PC-9 (cell line): ENCODE results near the gene AKAP5. TPM values are rescaled to one million over a fixed set of nuclear protein-coding genes. Genes with fewer than 3 reads are reported as not detected.

Source experiments
- BruUV-seq: library from RNA; stranded (reverse); fragments of 400-500 nt; replicated peaks from 2 replicates; lab custom pipeline; 2021; lab: Mats Ljungman, UMichigan
- CTCF ChIA-PET: fragments of 300-600 bp; sonication (Branson Sonifier 250); formaldehyde crosslinking; loops from one replicate; lab custom pipeline; 2022; ENCODE audit warnings: antibody characterized with exemption; lab: Charles Lee
- POLR2A ChIA-PET: fragments of 300-600 bp; sonication (Branson Sonifier 250); formaldehyde crosslinking; loops from one replicate; lab custom pipeline; 2022; ENCODE audit warnings: antibody characterized with exemption; ENCODE audit not compliant: unreplicated experiment; lab: Charles Lee
- DNase-seq, 2 experiments: peaks; one replicate each; pipeline versions ENCODE4 v3.0.0 to v3.0.0-alpha.2; 2015 to 2022; ENCODE audit warnings: mixed read lengths in 1 of 2
- H2AFZ ChIP-seq: fragments of 200-600 bp; sonication (generic); 2 replicates; pipeline ENCODE4 v1.8.1; 2017; ENCODE audit warnings: antibody characterized with exemption
- H3F3A ChIP-seq: fragments of 200-600 bp; sonication (generic); 2 replicates; pipeline ENCODE4 v1.8.1; 2017; ENCODE audit warnings: antibody characterized with exemption, mild to moderate bottlenecking, low read depth; ENCODE audit not compliant: insufficient read depth
- H3K27ac ChIP-seq: fragments of 200-600 bp; sonication (generic); 2 replicates; pipeline ENCODE4 v1.6.1; 2016; ENCODE audit warnings: mixed run types
- H3K27me3 ChIP-seq: fragments of 200-600 bp; sonication (generic); 2 replicates; pipeline ENCODE4 v1.6.1; 2016; ENCODE audit warnings: low read depth, mixed run types; ENCODE audit not compliant: insufficient read depth
- H3K36me3 ChIP-seq: fragments of 200-600 bp; sonication (generic); 2 replicates; pipeline ENCODE4 v1.6.1; 2016; ENCODE audit warnings: low read depth, mixed run types
- H3K4me1 ChIP-seq: fragments of 200-600 bp; sonication (generic); replicated peaks from 2 replicates; pipeline ENCODE4 v1.6.1; 2016; ENCODE audit warnings: mixed run types; ENCODE audit not compliant: insufficient read depth
- H3K4me2 ChIP-seq: fragments of 200-600 bp; sonication (generic); 2 replicates; pipeline ENCODE4 v1.6.1; 2017; ENCODE audit warnings: mixed run types
- H3K4me3 ChIP-seq: fragments of 200-600 bp; sonication (generic); 2 replicates; pipeline ENCODE4 v1.6.1; 2016; ENCODE audit warnings: mixed run types
- H3K79me2 ChIP-seq: fragments of 200-600 bp; sonication (generic); 2 replicates; pipeline ENCODE4 v1.6.1; 2017; ENCODE audit warnings: low read depth, mixed run types
- H3K9me2 ChIP-seq: fragments of 200-600 bp; sonication (generic); 2 replicates; pipeline ENCODE4 v1.8.1; 2017; ENCODE audit warnings: mild to moderate bottlenecking; ENCODE audit not compliant: insufficient read depth
- H3K9me3 ChIP-seq: fragments of 200-600 bp; sonication (generic); 2 replicates; pipeline ENCODE4 v1.8.1; 2016; ENCODE audit warnings: low read depth; ENCODE audit not compliant: insufficient read depth
- H4K20me1 ChIP-seq: fragments of 200-600 bp; sonication (generic); 2 replicates; pipeline ENCODE4 v1.8.1; 2017; ENCODE audit not compliant: insufficient read depth
- CTCF ChIP-seq: fragments of 200-600 bp; sonication (generic); conservative IDR thresholded peaks from 2 replicates; pipeline ENCODE4 v1.6.1; 2017; ENCODE audit warnings: mixed run types, antibody characterized with exemption, mild to moderate bottlenecking, moderate library complexity
- EZH2 ChIP-seq: fragments of 200-600 bp; sonication (generic); IDR thresholded peaks from 2 replicates; pipeline ENCODE4 v1.8.0; 2017; ENCODE audit warnings: antibody characterized with exemption, low read depth
- intact Hi-C: fragments of 100-400 bp; cut with micrococcal nuclease; formaldehyde crosslinking; loops from one replicate; pipeline ENCODE4 v1.10.0; 2022; ENCODE audit not compliant: unreplicated experiment
- total RNA-seq: library from RNA; stranded (reverse); gene quantifications from 2 replicates; pipeline ENCODE4 v1.2.3, GENCODE V29; 2021

The AKAP5 gene
- total RNA-seq, 1 experiment from 2014 or later = 0.72 TPM

GRCh38 chr14:64493455-64493854 is 28.2 kb downstream of the AKAP5 start:
- POLR2A ChIA-PET = no interaction called here
- no peak for DNase-seq
- H3K9me2 ChIP-seq = no peaks in the 10 kb centered on the region
- H3K27me3 ChIP-seq = no peaks in the 10 kb centered on the region
- intact Hi-C loops = no loop called here
- H4K20me1 ChIP-seq = peaks cover 3% of the 10 kb centered on the region; the same call in 1 of the 2 replicates
- H3K9me3 ChIP-seq = no peaks in the 10 kb centered on the region
- no TSS peak for BruUV-seq
- TF ChIP-seq EZH2 = no peak
- TF ChIP-seq CTCF = no peak
- CTCF ChIA-PET = no interaction called here
- H3K27ac ChIP-seq = no peak overlapping the region
- H3K4me3 ChIP-seq = no peak overlapping the region
- no peaks in the 10 kb centered on the region for H3K79me2 ChIP-seq
- no peaks in the 10 kb centered on the region for H3F3A ChIP-seq
- no peaks in the 10 kb centered on the region for H3K4me1 ChIP-seq
- H3K4me2 ChIP-seq = no peak overlapping the region
- no peak overlapping the region for H2AFZ ChIP-seq
- H3K36me3 ChIP-seq = 0 out of 2 replicates have a peak, but pooled peaks cover 5% of the 10 kb centered on the region

DNA sequence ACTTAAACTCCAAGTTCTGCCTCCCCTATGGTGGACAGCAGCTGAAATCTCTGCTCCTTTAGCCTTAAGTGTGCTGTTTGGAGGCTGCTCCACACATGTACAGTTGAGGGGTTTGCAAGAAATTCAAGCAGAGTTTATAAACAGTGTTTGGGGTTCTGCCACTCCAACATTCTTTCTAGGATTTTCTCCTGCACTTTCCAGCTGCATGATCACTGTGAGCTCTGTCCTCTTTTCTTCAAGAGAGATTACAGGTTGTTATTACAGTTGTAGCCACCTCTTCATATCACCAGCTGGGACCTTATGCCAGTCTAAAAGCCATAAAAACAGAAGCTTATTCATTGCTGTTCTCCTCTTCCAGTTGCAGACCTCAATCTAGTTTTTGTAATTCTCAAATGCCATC is 30.0 kb downstream of the AKAP5 start:
- H3K4me3 ChIP-seq = no peak overlapping the region
- no peak for DNase-seq
- ChIA-PET CTCF (no interaction called here), POLR2A (interaction anchor here (0.7 kb wide), 1 partner anchor 33 kb away, joined by 3 read pairs; no protein-coding TSS in a partner anchor)
- H4K20me1 ChIP-seq = peaks cover 3% of the 10 kb centered on the region; the same call in 1 of the 2 replicates
- H3K9me2 ChIP-seq = no peaks in the 10 kb centered on the region
- H3K36me3 ChIP-seq = 0 out of 2 replicates have a peak, but pooled peaks cover 5% of the 10 kb centered on the region
- no peak overlapping the region for H3K4me2 ChIP-seq
- no peak overlapping the region for H2AFZ ChIP-seq
- no peak overlapping the region for H3K27ac ChIP-seq
- H3K79me2 ChIP-seq = peaks cover 14% of the 10 kb centered on the region; the same call in 1 of the 2 replicates
- BruUV-seq = no TSS peak
- peaks cover under 1% of the 10 kb centered on the region; the same call in 1 of the 2 replicates for H3K4me1 ChIP-seq
- no peaks in the 10 kb centered on the region for H3K27me3 ChIP-seq
- H3F3A ChIP-seq = no peaks in the 10 kb centered on the region
- TF ChIP-seq EZH2 (no peak), CTCF (no peak)
- H3K9me3 ChIP-seq = no peaks in the 10 kb centered on the region
- intact Hi-C loops = no loop called here

DNA sequence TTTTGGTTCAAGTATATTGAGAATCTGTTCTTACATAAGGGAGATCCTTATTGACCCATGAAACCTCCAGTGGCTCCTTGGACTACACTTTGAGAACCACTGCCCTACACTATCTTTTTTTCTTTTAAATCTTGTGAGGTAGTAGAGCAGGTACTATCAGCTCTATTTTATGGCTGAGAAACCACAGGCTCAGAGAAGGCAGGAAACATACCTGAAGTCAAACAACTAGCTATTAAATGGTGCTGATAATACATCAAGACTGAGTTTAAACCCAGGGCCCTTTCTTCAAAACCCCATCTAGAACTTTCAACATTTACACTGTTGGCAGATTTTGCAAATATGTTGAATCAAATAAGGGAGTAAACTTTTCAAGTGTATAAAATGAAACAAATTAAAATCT is 31.5 kb downstream of the AKAP5 start:
- Histone ChIP-seq H3F3A (peaks cover 14% of the 10 kb centered on the region), H2AFZ (no peak overlapping the region), H3K27ac (no peak overlapping the region), H3K36me3 (0 out of 2 replicates have a peak, but pooled peaks cover 5% of the 10 kb centered on the region), H3K9me2 (no peaks in the 10 kb centered on the region), H3K9me3 (no peaks in the 10 kb centered on the region), H3K4me1 (peaks cover 15% of the 10 kb centered on the region), H4K20me1 (peaks cover 3% of the 10 kb centered on the region; the same call in 1 of the 2 replicates), H3K79me2 (peaks cover 29% of the 10 kb centered on the region), H3K27me3 (no peaks in the 10 kb centered on the region), H3K4me2 (no peak overlapping the region), H3K4me3 (no peak overlapping the region)
- CTCF ChIA-PET = no interaction called here
- BruUV-seq = no TSS peak
- DNase-seq = no peak
- TF ChIP-seq CTCF (no peak), EZH2 (no peak)
- intact Hi-C loops = no loop called here
- POLR2A ChIA-PET = interaction anchor here (0.6 kb wide), 1 partner anchor 142 kb away, joined by 3 read pairs; no protein-coding TSS in a partner anchor
